K562 (cell line): ENCODE results near the gene DDAH1. TPM values are rescaled to one million over a fixed set of nuclear protein-coding genes. Genes with fewer than 3 reads are reported as not detected.
"Not testable (repeated sequence)": the region's sequence is repeated elsewhere in the genome, so short reads cannot be mapped to it uniquely, and the experiment has no call there.

Experiments used
- ATAC-seq: fragments of 200-7000 bp; cut with Tn5 transposase; 3 replicates; pipeline ENCODE4 v1.9.1; 2020; ENCODE audit warnings: moderate library complexity
- BruUV-seq: library from RNA; stranded (reverse); fragments of 400-500 nt; replicated peaks from 2 replicates; lab custom pipeline; 2021; lab: Mats Ljungman, UMichigan
- CTCF ChIA-PET: fragments of 300-600 bp; formaldehyde crosslinking; extraction: SDS; loops from one replicate; lab custom pipeline; 2021; ENCODE audit warnings: low intra/inter-chr PET ratio; lab: Yijun Ruan, JAX
- POLR2A ChIA-PET: fragments of 300-600, 350-650 bp; sonication (Branson Sonifier 250); formaldehyde crosslinking; extraction: SDS; loops from one replicate; lab custom pipeline; 2021; ENCODE audit warnings: antibody characterized with exemption, inconsistent platforms; lab: Yijun Ruan, JAX
- DNase-seq, 4 experiments: peaks; one replicate each; pipeline versions ENCODE4 v3.0.0 to v3.0.0-alpha.2; 2011 to 2018; ENCODE audit warnings: low spot score in 3 of 4, mixed read lengths in 3 of 4; ENCODE audit errors: extremely low read depth in 1 of 4
- FAIRE-seq: peaks from 2 replicates; lab custom pipeline; 2011; peaks lifted over from hg19 to GRCh38; lab: Jason Lieb, UNC
- H2AFZ ChIP-seq: 2 replicates; pipeline ENCODE4 v1.6.0; 2011; ENCODE audit warnings: low read depth, low read length, control low read depth, inconsistent platforms
- H3K27ac ChIP-seq: fragments of 200-600 bp; 3 replicates; pipeline ENCODE4 v1.8.0; 2011; ENCODE audit warnings: low read depth, mild to moderate bottlenecking, control low read depth, inconsistent platforms, low read length, moderate library complexity, mixed read lengths; ENCODE audit errors: extremely low read depth
- H3K27me3 ChIP-seq, 2 experiments: fragments of 300-600 bp in 1 of 2; 2 replicates in 1 of 2; 3 replicates in 1 of 2; pipeline versions ENCODE4 v1.6.0 to v1.8.0; 2011; ENCODE audit warnings: inconsistent platforms in 2 of 2, low read length in 2 of 2, mild to moderate bottlenecking in 1 of 2, mixed read lengths in 1 of 2, moderate library complexity in 1 of 2; ENCODE audit not compliant: control insufficient read depth in 2 of 2, insufficient read depth in 2 of 2
- H3K36me3 ChIP-seq: fragments of 300-600 bp; 3 replicates; pipeline ENCODE4 v1.8.0; 2011; ENCODE audit warnings: mild to moderate bottlenecking, low read length, inconsistent platforms; ENCODE audit not compliant: control insufficient read depth, insufficient read depth
- H3K4me1 ChIP-seq, 2 experiments: fragments of 200-600 bp in 1 of 2; replicated peaks in 1 of 2; 2 replicates in 1 of 2; 3 replicates in 1 of 2; pipeline versions ENCODE4 v1.5.1 to v1.8.0; 2011; ENCODE audit warnings: inconsistent platforms in 2 of 2, low read length in 2 of 2, mild to moderate bottlenecking in 1 of 2, mixed read lengths in 1 of 2, moderate library complexity in 1 of 2; ENCODE audit not compliant: control insufficient read depth in 2 of 2, insufficient read depth in 2 of 2
- H3K4me2 ChIP-seq: 2 replicates; pipeline ENCODE4 v1.6.1; 2011; ENCODE audit warnings: low read length, control low read depth, inconsistent platforms, mixed read lengths; ENCODE audit not compliant: insufficient read depth
- H3K4me3 ChIP-seq: fragments of 200-600 bp; sonication (generic), shearing (Covaris generic); 2 replicates; pipeline ENCODE4 v1.5.1; 2016; ENCODE audit warnings: control low read depth, inconsistent platforms
- H3K79me2 ChIP-seq: fragments of 200-600 bp; 3 replicates; pipeline ENCODE4 v1.8.0; 2011; ENCODE audit warnings: low read length, inconsistent platforms; ENCODE audit not compliant: control insufficient read depth, insufficient read depth
- H3K9ac ChIP-seq, 2 experiments: 2 replicates each; pipeline versions ENCODE4 v1.6.0 to v1.6.1; 2011; ENCODE audit warnings: low read depth in 2 of 2, low read length in 2 of 2, control low read depth in 1 of 2, inconsistent platforms in 1 of 2, mild to moderate bottlenecking in 1 of 2, mixed read lengths in 1 of 2; ENCODE audit not compliant: insufficient read depth in 1 of 2
- H3K9me1 ChIP-seq: one replicate; pipeline ENCODE4 v1.6.0; 2011; ENCODE audit warnings: inconsistent platforms, mild to moderate bottlenecking, low read length, moderate library complexity; ENCODE audit not compliant: control insufficient read depth, insufficient read depth
- H3K9me3 ChIP-seq: replicated peaks from 2 replicates; pipeline ENCODE4 v1.5.1; 2011; ENCODE audit warnings: low read depth, low read length, inconsistent platforms; ENCODE audit not compliant: control insufficient read depth, insufficient read depth
- H4K20me1 ChIP-seq: replicated peaks from 2 replicates; pipeline ENCODE4 v1.6.1; 2011; ENCODE audit warnings: low read length, inconsistent platforms, mixed read lengths; ENCODE audit not compliant: control insufficient read depth, insufficient read depth
- MEIS2 ChIP-seq: fragments of 450-650 bp; IDR thresholded peaks from 2 replicates; pipeline ENCODE4 v1.6.1; 2014; ENCODE audit warnings: mild to moderate bottlenecking; ENCODE audit not compliant: partially characterized antibody
- WGBS: fragments of 100-300 bp; shearing (Covaris generic); methylation state at CpG from one replicate; pipeline ENCODE4 v1.1.6; 2016; ENCODE audit warnings: low coverage, mixed read lengths; ENCODE audit not compliant: insufficient coverage; ENCODE audit errors: missing lambda C conversion rate; 5-methylcytosine and 5-hydroxymethylcytosine counted together
- in situ Hi-C: fragments of 300-500 bp; cut with MboI; formaldehyde crosslinking; loops from 4 replicates; pipeline ENCODE4 v1.15.0; 2018; ENCODE audit warnings: inconsistent platforms, mixed read lengths
- intact Hi-C: fragments of 100-400 bp; cut with micrococcal nuclease; formaldehyde crosslinking; loops from 2 replicates; pipeline ENCODE4 v1.14.2; 2022
- polyA plus RNA-seq, 8 experiments: library from polyadenylated mRNA; depleted of rRNA in 4 of 8; stranded (reverse) in 5 of 8; unstranded in 3 of 8; fragments of >200 nt; fragmentation: Nextera tagmentation in 2 of 8; fragmentation: Illumina TruSeq in 1 of 8; extraction: Ambion mirVana in 2 of 8; extraction: Trizol in 1 of 8; gene quantifications; 2 replicates each; pipeline versions ENCODE4 v1.2.1 to v1.2.3, GENCODE V29; 2011 to 2014; ENCODE audit warnings: inconsistent platforms in 1 of 8, missing spikeins in 1 of 8
- total RNA-seq, 7 experiments: library from RNA; depleted of rRNA in 6 of 7; stranded (reverse); fragments of >200 nt in 6 of 7; fragmentation: Illumina TruSeq in 2 of 7; extraction: Trizol in 2 of 7; gene quantifications; 2 replicates each; pipeline versions ENCODE4 v1.2.1 to v1.2.3, GENCODE V29; 2011 to 2021; ENCODE audit warnings: low replicate concordance in 1 of 7

The DDAH1 gene
- total and polyA plus RNA-seq, 9 of the 15 experiments (the other 6 are each of a cell fraction or from before 2014, with no cell fraction given) = 0.04 to 0.24 (median 0.10) TPM

DNA sequence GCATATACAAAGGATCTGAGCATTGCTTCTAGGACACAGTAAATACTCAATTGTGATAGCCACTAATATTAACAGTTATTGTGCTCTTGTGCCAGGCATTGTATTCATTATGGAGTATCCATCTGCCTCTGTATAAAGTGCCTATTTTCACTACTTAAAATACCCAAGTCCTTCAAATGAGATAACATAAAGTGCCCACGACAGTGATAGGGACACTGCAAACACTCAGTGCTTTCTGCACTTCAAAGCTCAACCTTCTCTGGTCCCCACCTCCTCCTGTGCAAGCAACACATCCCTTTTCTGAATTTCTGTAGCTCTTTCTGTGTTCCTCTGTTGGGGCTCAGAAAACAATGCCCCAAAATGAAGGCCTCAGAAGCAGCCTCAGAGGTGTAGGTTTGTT is 6.6 kb upstream of the DDAH1 start:
- no peaks in the 10 kb centered on the region for H3K9me1 ChIP-seq
- H2AFZ ChIP-seq = no peak overlapping the region
- H3K4me3 ChIP-seq = no peak overlapping the region
- intact Hi-C loops = no loop called here
- no peak for DNase-seq
- ChIA-PET CTCF (no interaction called here), POLR2A (no interaction called here)
- H3K27ac ChIP-seq = no peak overlapping the region
- H3K4me1 ChIP-seq = no peaks in the 10 kb centered on the region
- no TSS peak for BruUV-seq
- H3K36me3 ChIP-seq = no peaks in the 10 kb centered on the region
- FAIRE-seq = no peak
- no peak overlapping the region for H3K4me2 ChIP-seq
- no peaks in the 10 kb centered on the region for H3K27me3 ChIP-seq
- no peak for ATAC-seq
- H3K9ac ChIP-seq = no peak overlapping the region
- WGBS = 0% methylated on average over 1 of the region's 1 CpG
- in situ Hi-C loops = no loop called here
- no peak for TF ChIP-seq MEIS2
- no peaks in the 10 kb centered on the region for H4K20me1 ChIP-seq
- H3K9me3 ChIP-seq = no peaks in the 10 kb centered on the region
- no peaks in the 10 kb centered on the region for H3K79me2 ChIP-seq

DNA sequence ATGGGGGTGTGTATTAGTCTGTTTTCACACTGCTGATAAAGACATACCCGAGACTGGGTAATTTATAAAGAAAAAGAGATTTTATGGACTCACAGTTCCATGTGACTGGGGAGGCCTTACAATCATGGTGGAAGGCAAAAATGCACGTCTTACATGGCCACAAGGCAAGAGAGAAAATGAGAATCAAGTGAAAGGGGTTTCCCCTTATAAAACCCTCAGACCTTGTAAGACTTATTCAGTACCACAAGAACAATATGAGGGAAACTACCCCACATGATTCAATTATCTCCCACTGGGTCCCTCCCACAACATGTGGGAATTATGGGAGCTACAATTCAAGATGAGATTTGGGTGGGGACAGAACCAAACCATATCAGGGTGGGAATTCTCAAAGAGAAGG is 5.2 kb upstream of the DDAH1 start:
- H3K9me3 ChIP-seq, FAIRE-seq, H3K4me1 ChIP-seq, ATAC-seq, H3K9me1 ChIP-seq, H2AFZ ChIP-seq, H3K9ac ChIP-seq, in situ Hi-C loops, H3K79me2 ChIP-seq, BruUV-seq, DNase-seq, CTCF ChIA-PET, H3K4me2 ChIP-seq, POLR2A ChIA-PET, intact Hi-C loops, H3K36me3 ChIP-seq, H3K27ac ChIP-seq, H4K20me1 ChIP-seq, H3K4me3 ChIP-seq: not testable (repeated sequence)
- 0% methylated on average over 2 of the region's 2 CpGs for WGBS
- H3K27me3 ChIP-seq = peaks cover 2 to 10% of the 10 kb centered on the region in 2 experiments; a peak in 3 of 5 replicates
